Tibial artery (tissue), 4 donors: ENCODE results near the gene CDIP1.

Experiments used
- DNase-seq, 2 donors: peaks; one replicate each; pipeline ENCODE4 v3.0.0-alpha.2; 2019
- H3K27ac ChIP-seq, 2 donors: fragments of 200-600 bp; sonication (generic) in 1 of 2; 1 replicate in 1 of 2; 2 replicates in 1 of 2; pipeline ENCODE4 v1.5.1; 2018 to 2019; ENCODE audit warnings: mild to moderate bottlenecking in 1 of 2
- H3K27me3 ChIP-seq, 2 donors: fragments of 200-600 bp; sonication (generic) in 1 of 2; one replicate each; pipeline versions ENCODE4 v1.5.1 to v1.6.0; 2016 to 2019
- H3K36me3 ChIP-seq, 3 donors: fragments of 200-600 bp; sonication (generic) in 2 of 3; one replicate each; pipeline ENCODE4 v1.5.1; 2016 to 2019; ENCODE audit warnings: mild to moderate bottlenecking in 2 of 3
- H3K4me1 ChIP-seq, 4 donors: fragments of 200-600 bp; sonication (generic) in 2 of 4; 1 replicate in 3 of 4; 2 replicates in 1 of 4; pipeline ENCODE4 v1.5.1; 2016 to 2019
- H3K4me3 ChIP-seq, 2 donors: fragments of 200-600 bp; sonication (generic) in 1 of 2; 1 replicate in 1 of 2; 2 replicates in 1 of 2; pipeline ENCODE4 v1.5.1; 2018 to 2019; ENCODE audit warnings: mild to moderate bottlenecking in 2 of 2
- H3K9me3 ChIP-seq, 3 donors: fragments of 200-600 bp; sonication (generic) in 1 of 3; one replicate each; pipeline ENCODE4 v1.5.1; 2016 to 2019
- intact Hi-C: fragments of 100-400 bp; cut with DNase I; formaldehyde crosslinking; loops from one replicate; pipeline ENCODE4 v1.15.0; 2023; ENCODE audit warnings: low total_unique reads
- TF ChIP-seq, protein P1 (sequence below), 2 experiments: fragments of 200-600 bp in 1 of 2; fragments of 450-650 bp in 1 of 2; IDR thresholded peaks; one replicate each; pipeline ENCODE4 v1.5.1; 2017 to 2019; ENCODE audit warnings: antibody characterized with exemption in 2 of 2, mild to moderate bottlenecking in 1 of 2, moderate library complexity in 1 of 2

Gene CDIP1

DNA sequence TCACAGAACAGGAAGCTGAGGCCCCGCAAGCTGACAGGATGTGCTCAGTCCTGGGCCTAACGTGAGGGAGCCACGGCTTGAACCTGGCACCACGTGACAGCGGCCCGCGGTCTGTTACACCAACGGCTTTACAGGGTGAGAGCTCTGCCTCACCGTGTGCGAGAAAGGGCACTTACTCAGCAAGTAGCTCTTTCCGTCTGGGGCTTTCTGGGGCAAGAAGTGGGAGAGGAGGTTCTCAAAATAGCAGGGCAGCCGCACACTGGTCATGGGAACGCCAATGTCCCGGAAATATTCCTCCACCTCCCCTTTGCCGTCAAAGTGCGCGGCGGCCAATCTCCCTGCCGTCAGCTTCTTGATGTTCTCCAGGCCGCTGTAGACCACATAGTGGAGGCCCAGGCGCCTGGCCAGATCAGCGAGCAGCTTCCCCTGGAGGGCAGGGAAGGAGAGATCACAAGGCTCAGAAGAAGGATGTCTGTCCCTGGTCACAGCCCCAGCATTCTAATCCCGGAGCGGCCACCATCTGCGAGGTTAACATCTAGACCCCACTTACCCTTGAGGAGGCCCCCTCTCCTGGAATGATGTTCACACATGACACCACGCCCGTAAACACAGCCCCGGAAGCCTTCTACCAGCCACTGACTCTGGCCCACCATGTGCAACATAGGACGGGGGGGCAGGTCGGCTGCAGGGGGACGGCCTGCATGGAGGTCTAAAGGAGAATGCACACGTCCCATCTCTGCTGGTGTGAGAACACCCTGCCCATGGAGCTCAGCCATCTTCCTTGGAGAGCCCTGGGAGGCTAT lies 72.4 kb downstream of the CDIP1 start:
- Histone ChIP-seq H3K27me3 (no peaks in the 10 kb centered on the region), H3K9me3 (no peaks in the 10 kb centered on the region), H3K4me1 (no peaks in the 10 kb centered on the region), H3K36me3 (peaks cover 8 to 85% (median 48%) of the 10 kb centered on the region in 3 donors), H3K4me3 (no peak overlapping the region), H3K27ac (no peak overlapping the region)
- TF ChIP-seq, protein P1, sequence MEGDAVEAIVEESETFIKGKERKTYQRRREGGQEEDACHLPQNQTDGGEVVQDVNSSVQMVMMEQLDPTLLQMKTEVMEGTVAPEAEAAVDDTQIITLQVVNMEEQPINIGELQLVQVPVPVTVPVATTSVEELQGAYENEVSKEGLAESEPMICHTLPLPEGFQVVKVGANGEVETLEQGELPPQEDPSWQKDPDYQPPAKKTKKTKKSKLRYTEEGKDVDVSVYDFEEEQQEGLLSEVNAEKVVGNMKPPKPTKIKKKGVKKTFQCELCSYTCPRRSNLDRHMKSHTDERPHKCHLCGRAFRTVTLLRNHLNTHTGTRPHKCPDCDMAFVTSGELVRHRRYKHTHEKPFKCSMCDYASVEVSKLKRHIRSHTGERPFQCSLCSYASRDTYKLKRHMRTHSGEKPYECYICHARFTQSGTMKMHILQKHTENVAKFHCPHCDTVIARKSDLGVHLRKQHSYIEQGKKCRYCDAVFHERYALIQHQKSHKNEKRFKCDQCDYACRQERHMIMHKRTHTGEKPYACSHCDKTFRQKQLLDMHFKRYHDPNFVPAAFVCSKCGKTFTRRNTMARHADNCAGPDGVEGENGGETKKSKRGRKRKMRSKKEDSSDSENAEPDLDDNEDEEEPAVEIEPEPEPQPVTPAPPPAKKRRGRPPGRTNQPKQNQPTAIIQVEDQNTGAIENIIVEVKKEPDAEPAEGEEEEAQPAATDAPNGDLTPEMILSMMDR (IDR thresholded peaks at IDR 0.05): no peak
- no peak for DNase-seq
- intact Hi-C loops: no loop called here

- Histone ChIP-seq H3K4me1 (no peaks in the 10 kb centered on the region), H3K27ac (no peak overlapping the region), H3K36me3 (peaks cover 8 to 92% (median 46%) of the 10 kb centered on the region in 3 donors), H3K9me3 (no peaks in the 10 kb centered on the region), H3K4me3 (no peak overlapping the region), H3K27me3 (no peaks in the 10 kb centered on the region)
- TF ChIP-seq, protein P1 (IDR thresholded peaks at IDR 0.05): no peak
- intact Hi-C loops: no loop called here
- DNase-seq: no peak
These were observed 74.9 kb downstream of the CDIP1 start for GRCh38 chr16:4463522-4464163.

GRCh38 chr16:4461250-4462085 lies 77.1 kb downstream of the CDIP1 start:
- Histone ChIP-seq H3K27ac (no peak overlapping the region), H3K9me3 (no peaks in the 10 kb centered on the region), H3K27me3 (no peaks in the 10 kb centered on the region), H3K36me3 (peaks cover 19 to 95% (median 60%) of the 10 kb centered on the region in 3 donors), H3K4me1 (no peaks in the 10 kb centered on the region), H3K4me3 (no peak overlapping the region)
- intact Hi-C loops: no loop called here
- no peak for DNase-seq
- TF ChIP-seq, protein P1 (IDR thresholded peaks at IDR 0.05): no peak

DNA sequence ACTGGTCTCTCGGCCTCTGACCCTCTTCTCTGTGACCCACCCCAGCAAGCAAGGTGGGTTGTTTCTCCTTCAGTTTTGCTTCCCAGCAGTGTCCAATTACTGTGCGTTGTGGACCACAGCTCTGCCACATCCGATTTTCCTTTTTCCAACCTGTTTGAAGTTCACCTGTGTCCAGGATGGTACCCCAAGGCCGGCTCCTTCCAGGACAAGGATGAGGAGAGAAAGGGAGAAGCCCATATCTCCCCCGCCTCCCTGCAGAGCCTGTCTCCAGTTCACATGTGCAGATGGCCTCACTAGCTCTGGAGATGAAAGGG lies 77.7 kb downstream of the CDIP1 start:
- Histone ChIP-seq H3K9me3 (no peaks in the 10 kb centered on the region), H3K27me3 (no peaks in the 10 kb centered on the region), H3K36me3 (peaks cover 20 to 95% (median 60%) of the 10 kb centered on the region in 3 donors), H3K27ac (no peak overlapping the region), H3K4me3 (no peak overlapping the region), H3K4me1 (no peaks in the 10 kb centered on the region)
- no peak for DNase-seq
- intact Hi-C loops: no loop called here
- TF ChIP-seq, protein P1 (IDR thresholded peaks at IDR 0.05): no peak
